Activated CD4-positive, alpha-beta memory T cell treated with anti-CD3 and anti-CD28 coated beads, Interleukin-2, amount 10 ng/mL, durations not matched to agents 7 days and 5 days (primary cell): Measurements from ENCODE around the gene XRCC5. TPM values are rescaled to one million over a fixed set of nuclear protein-coding genes. Genes with fewer than 3 reads are reported as not detected.

Experiments
- CTCF ChIA-PET: fragments of 350-600 bp; sonication (Branson Sonifier 250); formaldehyde crosslinking; loops from one replicate; lab custom pipeline; 2021; ENCODE audit warnings: antibody characterized with exemption, inconsistent platforms; lab: Charles Lee
- POLR2A ChIA-PET: fragments of 350-600 bp; sonication (Branson Sonifier 250); formaldehyde crosslinking; loops from one replicate; lab custom pipeline; 2021; ENCODE audit warnings: antibody characterized with exemption; lab: Charles Lee
- DNase-seq: peaks from one replicate; pipeline ENCODE4 v3.0.0-alpha.2; 2020
- H3K27ac Mint-ChIP-seq: one replicate; pipeline ENCODE4 v1.8.0; 2021; ENCODE audit warnings: mild to moderate bottlenecking, mixed read lengths
- H3K27me3 Mint-ChIP-seq: one replicate; pipeline ENCODE4 v1.8.0; 2021; ENCODE audit warnings: mixed read lengths
- H3K36me3 Mint-ChIP-seq: one replicate; pipeline ENCODE4 v1.8.0; 2021; ENCODE audit warnings: low read depth, mixed read lengths
- H3K4me1 Mint-ChIP-seq: one replicate; pipeline ENCODE4 v1.8.0; 2021; ENCODE audit warnings: mixed read lengths
- H3K4me3 Mint-ChIP-seq: one replicate; pipeline ENCODE4 v1.8.0; 2021; ENCODE audit warnings: mild to moderate bottlenecking, mixed read lengths
- H3K9me3 Mint-ChIP-seq: one replicate; pipeline ENCODE4 v1.8.0; 2021; ENCODE audit warnings: mixed read lengths
- total RNA-seq, 2 experiments: library from RNA; stranded (reverse); gene quantifications; one replicate each; pipeline ENCODE4 v1.2.3, GENCODE V29; 2021

The XRCC5 gene
- total RNA-seq, 2 experiments from 2014 or later: 296 to 302 TPM

- Mint-ChIP-seq H3K4me1 (peaks cover 42% of the 10 kb centered on the region), H3K36me3 (peaks cover 53% of the 10 kb centered on the region), H3K4me3 (no peak overlapping the region), H3K27ac (no peak overlapping the region), H3K27me3 (no peaks in the 10 kb centered on the region), H3K9me3 (no peaks in the 10 kb centered on the region)
- ChIA-PET CTCF (interaction anchor here (0.8 to 2.3 kb wide), 3 partner anchors 8 to 35 kb away, joined by 3 to 6 read pairs (median 4); no protein-coding TSS in a partner anchor), POLR2A (interaction anchor here (0.7 to 1.0 kb wide), 4 partner anchors 10 to 51 kb away, joined by 3 to 4 read pairs (median 3); no protein-coding TSS in a partner anchor)
- DNase-seq: no peak
These were observed 35.7 kb downstream of the XRCC5 start for GRCh38 chr2:216144857-216145256.

GRCh38 chr2:216146573-216146972 is 37.4 kb downstream of the XRCC5 start:
- no peak for DNase-seq
- H3K4me3 Mint-ChIP-seq: no peak overlapping the region
- no peaks in the 10 kb centered on the region for H3K27me3 Mint-ChIP-seq
- H3K9me3 Mint-ChIP-seq: no peaks in the 10 kb centered on the region
- H3K4me1 Mint-ChIP-seq: peaks cover 34% of the 10 kb centered on the region
- peak overlapping the region; percentile 34 for H3K27ac Mint-ChIP-seq
- ChIA-PET POLR2A (interaction anchor here (1.6 kb wide), 1 partner anchor 9 kb away, joined by 3 read pairs; no protein-coding TSS in a partner anchor), CTCF (interaction anchor here (1.6 to 2.3 kb wide), 2 partner anchors 10 to 33 kb away, joined by 6 read pairs; no protein-coding TSS in a partner anchor)
- H3K36me3 Mint-ChIP-seq: peaks cover 57% of the 10 kb centered on the region

DNA sequence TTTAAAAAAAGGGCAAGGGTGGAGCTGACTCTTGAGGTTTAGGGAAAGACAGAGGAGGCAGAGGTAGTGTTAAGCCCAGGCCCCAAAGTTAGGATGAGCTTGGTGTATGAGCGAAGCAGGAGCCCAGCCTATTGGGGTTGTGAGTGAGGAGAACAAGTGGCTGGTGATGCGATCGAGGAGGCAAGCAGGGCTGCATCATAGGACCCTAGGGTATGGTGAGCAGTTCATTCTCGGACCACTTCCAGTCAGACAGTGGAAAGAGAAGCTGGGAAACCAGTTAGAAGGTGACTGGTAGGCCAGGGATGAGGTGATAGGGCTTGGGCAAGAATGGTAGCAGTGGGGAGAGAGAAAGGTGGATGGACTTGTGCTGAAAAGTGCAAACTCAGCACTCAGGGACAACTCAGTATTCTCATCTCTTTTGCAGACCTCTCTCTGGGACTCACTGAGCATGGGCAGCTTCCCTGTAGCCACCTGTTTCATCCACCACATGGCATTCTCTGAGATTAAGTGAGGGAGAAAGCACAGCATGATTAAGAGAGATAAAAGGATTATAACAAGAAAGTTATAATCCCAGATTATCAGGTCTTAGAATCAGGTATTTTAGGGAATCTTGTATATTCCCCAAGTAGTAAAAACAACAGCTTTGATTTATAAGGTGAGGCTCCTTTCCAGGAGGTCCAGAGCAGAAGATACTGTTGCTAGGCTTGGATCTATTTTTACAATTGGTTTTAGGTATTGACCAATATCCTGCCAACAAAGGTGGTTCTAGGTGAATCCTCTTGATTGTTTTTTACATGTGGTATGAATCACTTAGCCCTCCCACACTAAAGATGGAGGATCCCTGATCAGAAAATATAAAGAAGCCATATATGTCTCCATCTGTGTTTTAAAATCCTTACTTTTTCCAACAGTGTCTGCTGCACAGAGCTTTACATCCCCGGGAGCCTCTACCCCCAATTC is 38.3 kb downstream of the XRCC5 start:
- Mint-ChIP-seq H3K4me3 (no peak overlapping the region), H3K36me3 (peaks cover 63% of the 10 kb centered on the region), H3K27ac (peak overlapping the region; percentile 8), H3K4me1 (peaks cover 33% of the 10 kb centered on the region), H3K27me3 (no peaks in the 10 kb centered on the region), H3K9me3 (no peaks in the 10 kb centered on the region)
- ChIA-PET CTCF (no interaction called here), POLR2A (interaction anchor here (0.7 to 1.6 kb wide), 3 partner anchors 8 to 22 kb away, joined by 3 read pairs; no protein-coding TSS in a partner anchor)
- no peak for DNase-seq

DNA sequence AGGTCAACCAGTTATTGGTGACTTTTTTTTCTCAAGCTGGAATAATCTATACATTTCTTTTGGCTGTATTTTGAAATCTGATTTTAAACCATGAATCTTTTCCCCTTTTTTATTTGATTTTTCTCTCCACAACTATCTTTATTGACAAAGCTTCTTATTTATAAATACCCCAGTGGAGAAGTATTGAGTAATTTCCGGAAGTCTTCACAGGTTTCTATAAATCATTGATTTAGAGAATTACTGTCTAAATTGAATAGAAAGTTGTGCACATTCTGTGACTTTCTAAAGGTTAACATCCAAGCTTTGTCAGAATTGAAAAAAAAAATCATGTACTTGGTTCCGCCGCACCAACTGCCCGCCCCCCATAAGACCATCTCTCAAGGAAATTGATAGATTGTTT is 39.8 kb downstream of the XRCC5 start:
- POLR2A ChIA-PET: interaction anchor here (1.5 kb wide), 1 partner anchor 28 kb away, joined by 3 read pairs; no protein-coding TSS in a partner anchor
- H3K4me1 Mint-ChIP-seq: peaks cover 34% of the 10 kb centered on the region

GRCh38 chr2:216149741-216150140 is 40.6 kb downstream of the XRCC5 start:
- Mint-ChIP-seq H3K9me3 (no peaks in the 10 kb centered on the region), H3K4me3 (no peak overlapping the region), H3K27ac (peak overlapping the region; percentile 40), H3K36me3 (peaks cover 76% of the 10 kb centered on the region), H3K4me1 (peaks cover 34% of the 10 kb centered on the region), H3K27me3 (no peaks in the 10 kb centered on the region)
- CTCF ChIA-PET: interaction anchor here (0.9 to 1.6 kb wide), 5 partner anchors 9 to 254 kb away, joined by 3 to 5 read pairs (median 5); no protein-coding TSS in a partner anchor
- no peak for DNase-seq
- POLR2A ChIA-PET: interaction anchor here (1.5 kb wide), 1 partner anchor 29 kb away, joined by 3 read pairs; no protein-coding TSS in a partner anchor

More for the DNA sequence above, 39.8 kb downstream of the XRCC5 start:
- DNase-seq: no peak
- H3K9me3 Mint-ChIP-seq: no peaks in the 10 kb centered on the region
- CTCF ChIA-PET: interaction anchor here (0.7 to 1.6 kb wide), 5 partner anchors 8 to 38 kb away, joined by 3 to 5 read pairs (median 5); no protein-coding TSS in a partner anchor
- peak overlapping the region; percentile 8 for H3K27ac Mint-ChIP-seq
- H3K4me3 Mint-ChIP-seq: no peak overlapping the region
- no peaks in the 10 kb centered on the region for H3K27me3 Mint-ChIP-seq
- H3K36me3 Mint-ChIP-seq: peaks cover 70% of the 10 kb centered on the region

DNA sequence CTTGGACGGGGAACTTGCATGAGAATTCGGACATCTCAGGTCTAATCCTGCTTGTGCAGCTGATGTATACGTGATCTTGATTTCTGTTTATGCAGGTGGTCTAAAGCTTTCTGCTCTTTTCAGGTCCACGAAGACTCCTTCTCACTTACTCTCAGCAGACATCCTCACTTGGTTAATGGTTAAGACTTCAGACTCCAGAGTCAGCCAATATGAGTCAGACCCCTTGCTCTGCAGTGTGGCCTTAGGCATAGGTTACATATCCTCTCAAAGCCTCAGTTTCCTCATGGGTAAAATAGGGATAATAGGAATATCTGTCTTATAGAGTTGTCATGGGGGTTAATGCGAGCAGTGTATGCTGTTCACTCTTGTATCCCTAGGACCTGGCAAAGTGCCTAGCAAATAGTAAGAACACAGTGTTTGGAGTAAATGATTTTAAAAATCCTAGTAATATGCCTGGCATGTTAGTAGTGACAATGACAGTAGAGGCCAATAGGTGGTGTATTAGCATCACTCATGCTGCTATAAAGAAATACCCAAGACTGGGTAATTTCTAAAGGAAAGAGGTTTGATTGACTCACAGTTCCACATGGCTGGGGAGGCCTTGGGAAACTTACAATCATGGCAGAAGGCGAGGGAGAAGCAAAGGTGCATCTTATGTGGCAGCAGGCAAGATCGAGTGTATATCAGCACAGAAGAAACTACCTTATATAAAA is 42.3 kb downstream of the XRCC5 start:
- Mint-ChIP-seq H3K4me3 (no peak overlapping the region), H3K9me3 (no peaks in the 10 kb centered on the region), H3K4me1 (peaks cover 34% of the 10 kb centered on the region), H3K27ac (peak overlapping the region; percentile 2), H3K27me3 (no peaks in the 10 kb centered on the region), H3K36me3 (peaks cover 90% of the 10 kb centered on the region)
- ChIA-PET POLR2A (no interaction called here), CTCF (no interaction called here)
- DNase-seq: no peak

GRCh38 chr2:216155954-216156353 is 46.8 kb downstream of the XRCC5 start:
- peaks cover 84% of the 10 kb centered on the region for H3K36me3 Mint-ChIP-seq
- ChIA-PET CTCF (no interaction called here), POLR2A (interaction anchor here (1.1 to 1.4 kb wide), 2 partner anchors 9 to 23 kb away, joined by 3 read pairs; no protein-coding TSS in a partner anchor)
- peaks cover 11% of the 10 kb centered on the region for H3K4me1 Mint-ChIP-seq
- no peaks in the 10 kb centered on the region for H3K27me3 Mint-ChIP-seq
- DNase-seq: no peak
- no peak overlapping the region for H3K27ac Mint-ChIP-seq
- H3K9me3 Mint-ChIP-seq: no peaks in the 10 kb centered on the region
- H3K4me3 Mint-ChIP-seq: no peak overlapping the region

DNA sequence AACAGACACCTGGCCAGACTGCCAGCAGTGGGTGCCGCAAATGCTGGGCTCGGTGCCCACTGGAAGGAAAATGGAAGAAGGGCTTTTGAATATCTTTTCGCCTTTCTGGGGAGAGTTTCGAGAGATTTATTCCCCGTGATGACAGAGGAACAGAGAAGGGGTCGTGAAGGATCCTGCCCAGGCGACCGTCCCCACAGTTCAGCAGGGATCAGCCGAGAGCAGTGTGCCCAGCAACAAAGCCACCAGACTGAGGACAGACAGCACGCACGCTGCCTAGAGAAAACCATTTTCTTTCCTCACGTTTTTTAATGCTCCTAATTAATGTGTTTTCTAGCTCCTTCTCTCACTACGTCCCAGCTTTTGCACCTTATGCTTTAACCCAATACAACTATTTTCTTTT is 47.7 kb downstream of the XRCC5 start:
- no peaks in the 10 kb centered on the region for H3K27me3 Mint-ChIP-seq
- no peak overlapping the region for H3K4me3 Mint-ChIP-seq
- no peak overlapping the region for H3K27ac Mint-ChIP-seq
- DNase-seq: no peak
- CTCF ChIA-PET: no interaction called here
- H3K4me1 Mint-ChIP-seq: peaks cover 10% of the 10 kb centered on the region
- peaks cover 84% of the 10 kb centered on the region for H3K36me3 Mint-ChIP-seq
- no peaks in the 10 kb centered on the region for H3K9me3 Mint-ChIP-seq
- POLR2A ChIA-PET: interaction anchor here (1.4 kb wide), 1 partner anchor 24 kb away, joined by 3 read pairs; no protein-coding TSS in a partner anchor

- POLR2A ChIA-PET: interaction anchor here (1.0 to 1.6 kb wide), 3 partner anchors 11 to 45 kb away, joined by 3 to 4 read pairs (median 3); no protein-coding TSS in a partner anchor
- Mint-ChIP-seq H3K9me3 (no peaks in the 10 kb centered on the region), H3K27ac (no peak overlapping the region)
These were observed 50.0 kb downstream of the XRCC5 start for GRCh38 chr2:216159144-216159543.

GRCh38 chr2:216159646-216160045 is 50.5 kb downstream of the XRCC5 start:
- ChIA-PET CTCF (interaction anchor here (0.6 to 1.7 kb wide), 6 partner anchors 11 to 126 kb away, joined by 3 to 5 read pairs (median 3); no protein-coding TSS in a partner anchor), POLR2A (interaction anchor here (1.1 to 1.6 kb wide), 2 partner anchors 11 to 45 kb away, joined by 3 to 4 read pairs; no protein-coding TSS in a partner anchor)
- Mint-ChIP-seq H3K36me3 (peaks cover 85% of the 10 kb centered on the region), H3K27ac (no peak overlapping the region), H3K27me3 (no peaks in the 10 kb centered on the region), H3K9me3 (no peaks in the 10 kb centered on the region), H3K4me3 (no peak overlapping the region), H3K4me1 (peaks cover 5% of the 10 kb centered on the region)
- no peak for DNase-seq

More at GRCh38 chr2:216159144-216159543, 50.0 kb downstream of the XRCC5 start:
- peaks cover 84% of the 10 kb centered on the region for H3K36me3 Mint-ChIP-seq
- DNase-seq: no peak
- CTCF ChIA-PET: interaction anchor here (0.6 to 1.7 kb wide), 5 partner anchors 10 to 126 kb away, joined by 3 to 5 read pairs (median 3); no protein-coding TSS in a partner anchor
- H3K4me3 Mint-ChIP-seq: no peak overlapping the region
- peaks cover 5% of the 10 kb centered on the region for H3K4me1 Mint-ChIP-seq
- no peaks in the 10 kb centered on the region for H3K27me3 Mint-ChIP-seq

- H3K27me3 Mint-ChIP-seq: no peaks in the 10 kb centered on the region
- peaks cover 5% of the 10 kb centered on the region for H3K4me1 Mint-ChIP-seq
- DNase-seq: no peak
- ChIA-PET CTCF (interaction anchor here (1.1 to 1.8 kb wide), 2 partner anchors 12 to 51 kb away, joined by 3 to 5 read pairs; no protein-coding TSS in a partner anchor), POLR2A (interaction anchor here (1.2 to 1.6 kb wide), 2 partner anchors 10 to 36 kb away, joined by 3 to 4 read pairs; no protein-coding TSS in a partner anchor)
- no peak overlapping the region for H3K27ac Mint-ChIP-seq
- no peak overlapping the region for H3K4me3 Mint-ChIP-seq
- H3K9me3 Mint-ChIP-seq: no peaks in the 10 kb centered on the region
- peaks cover 85% of the 10 kb centered on the region for H3K36me3 Mint-ChIP-seq
These were observed 51.6 kb downstream of the XRCC5 start for GRCh38 chr2:216160786-216161185.

DNA sequence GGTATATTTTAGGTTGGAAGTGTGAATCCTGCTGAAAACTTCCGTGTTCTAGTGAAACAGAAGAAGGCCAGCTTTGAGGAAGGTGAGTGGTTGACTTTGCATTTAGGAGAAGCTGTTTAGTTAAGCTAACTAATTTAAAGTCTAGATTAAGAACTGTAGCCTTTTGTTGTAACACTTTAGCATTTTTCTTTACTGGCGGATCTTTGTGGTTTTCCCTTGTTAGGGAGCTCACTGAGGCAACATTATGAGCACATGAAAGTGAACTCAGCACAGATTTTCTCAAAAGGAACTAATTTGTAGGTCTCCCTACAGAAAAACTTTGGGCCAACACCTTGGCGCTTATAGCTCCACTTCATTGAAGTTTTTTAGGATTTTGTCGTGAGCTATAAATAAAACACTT is 52.8 kb downstream of the XRCC5 start:
- H3K27me3 Mint-ChIP-seq: no peaks in the 10 kb centered on the region
- POLR2A ChIA-PET: interaction anchor here (1.2 to 1.9 kb wide), 2 partner anchors 9 to 35 kb away, joined by 3 to 5 read pairs; no protein-coding TSS in a partner anchor
- peaks cover 82% of the 10 kb centered on the region for H3K36me3 Mint-ChIP-seq
- peaks cover 5% of the 10 kb centered on the region for H3K4me1 Mint-ChIP-seq
- no peak overlapping the region for H3K4me3 Mint-ChIP-seq
- CTCF ChIA-PET: interaction anchor here (0.9 to 1.8 kb wide), 3 partner anchors 12 to 55 kb away, joined by 3 to 5 read pairs (median 3); no protein-coding TSS in a partner anchor
- no peaks in the 10 kb centered on the region for H3K9me3 Mint-ChIP-seq
- peak overlapping the region; percentile 28 for H3K27ac Mint-ChIP-seq
- no peak for DNase-seq
